SU-DHL-6 (cell line): ENCODE measurements around the gene SLC27A4.

Source experiments
- H2AFZ ChIP-seq: fragments of 200-600 bp; sonication (generic); 2 replicates; pipeline ENCODE4 v1.6.1; 2014; ENCODE audit warnings: low read depth, mild to moderate bottlenecking, moderate library complexity, mixed read lengths, antibody characterized with exemption, low read length; ENCODE audit not compliant: severe bottlenecking
- H3F3A ChIP-seq: fragments of 200-600 bp; shearing (Covaris generic); 2 replicates; pipeline ENCODE4 v1.6.0; 2016; ENCODE audit warnings: antibody characterized with exemption, mild to moderate bottlenecking; ENCODE audit not compliant: insufficient read depth
- H3K27ac ChIP-seq: fragments of 200-600 bp; sonication (generic); 2 replicates; pipeline ENCODE4 v1.5.1; 2016; ENCODE audit warnings: low read depth, mild to moderate bottlenecking, low read length, moderate library complexity, mixed read lengths
- H3K27me3 ChIP-seq: fragments of 200-600 bp; sonication (generic), shearing (Covaris generic); 2 replicates; pipeline ENCODE4 v1.6.0; 2014; ENCODE audit warnings: mild to moderate bottlenecking, low read length
- H3K36me3 ChIP-seq: fragments of 200-600 bp; sonication (generic); 2 replicates; pipeline ENCODE4 v1.6.1; 2014; ENCODE audit warnings: mild to moderate bottlenecking, low read length, mixed read lengths
- H3K4me2 ChIP-seq: fragments of 300-600, 200-600 bp; shearing (Covaris generic), sonication (generic); 2 replicates; pipeline ENCODE4 v1.6.0; 2014; ENCODE audit warnings: low read length, low read depth, mild to moderate bottlenecking; ENCODE audit not compliant: poor library complexity, severe bottlenecking
- H3K4me3 ChIP-seq: fragments of 200-600 bp; sonication (generic); 2 replicates; pipeline ENCODE4 v1.5.1; 2014; ENCODE audit warnings: antibody characterized with exemption, low read length, mild to moderate bottlenecking, mixed read lengths; ENCODE audit not compliant: insufficient read depth, poor library complexity, severe bottlenecking
- H3K79me2 ChIP-seq: fragments of 200-600 bp; sonication (generic); 2 replicates; pipeline ENCODE4 v1.6.1; 2014; ENCODE audit warnings: mild to moderate bottlenecking, low read length, moderate library complexity; ENCODE audit not compliant: insufficient read depth
- H3K9ac ChIP-seq: fragments of 200-600 bp; sonication (generic); 2 replicates; pipeline ENCODE4 v1.7.0; 2014; ENCODE audit warnings: mild to moderate bottlenecking, low read length
- H3K9me2 ChIP-seq: fragments of 200-600 bp; sonication (generic); replicated peaks from 2 replicates; pipeline ENCODE4 v1.6.1; 2014; ENCODE audit warnings: low read length; ENCODE audit not compliant: insufficient read depth
- H3K9me3 ChIP-seq: fragments of 200-600 bp; sonication (generic); 2 replicates; pipeline ENCODE4 v1.6.1; 2014; ENCODE audit warnings: low read length, mixed read lengths; ENCODE audit not compliant: insufficient read depth
- H4K20me1 ChIP-seq: fragments of 200-600 bp; sonication (generic); 2 replicates; pipeline ENCODE4 v1.6.1; 2014; ENCODE audit warnings: low read depth, mild to moderate bottlenecking, antibody characterized with exemption, low read length, moderate library complexity, mixed read lengths
- EZH2phosphoT487 ChIP-seq: fragments of 200-600 bp; sonication (generic), shearing (Covaris generic); conservative IDR thresholded peaks from 2 replicates; pipeline ENCODE4 v1.6.1; 2018; ENCODE audit warnings: mild to moderate bottlenecking, antibody characterized with exemption, low read length, moderate library complexity, mixed read lengths
- TF ChIP-seq, protein P1 (sequence below): fragments of 200-600 bp; sonication (generic); IDR thresholded peaks from one replicate; pipeline ENCODE4 v1.5.1; 2017; ENCODE audit warnings: antibody characterized with exemption, mild to moderate bottlenecking, low read length, moderate library complexity; ENCODE audit not compliant: insufficient read depth, poor library complexity, severe bottlenecking

SLC27A4 gene

DNA sequence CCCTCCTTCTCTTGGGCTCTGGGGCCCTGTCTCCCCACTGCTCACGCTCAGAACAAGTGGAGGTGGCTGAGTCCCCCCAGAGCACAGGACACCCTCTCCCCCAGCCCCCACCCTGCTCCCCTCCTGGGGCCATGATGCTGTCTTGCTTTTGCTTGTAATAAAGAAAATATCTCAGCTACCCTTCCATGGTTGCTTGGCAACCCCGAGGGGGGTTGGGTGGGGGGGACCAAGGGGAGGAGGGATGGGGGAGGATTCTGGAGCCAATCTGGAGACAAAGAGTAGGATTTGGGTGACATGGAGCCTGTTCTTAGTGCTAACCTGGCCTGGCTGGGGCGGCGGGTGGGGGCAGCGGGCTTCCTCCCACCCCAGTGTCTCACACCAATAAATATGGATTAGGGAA is 64.2 kb downstream of the SLC27A4 start:
- H3K9me3 ChIP-seq = no peaks in the 10 kb centered on the region
- no peak overlapping the region for H3K4me3 ChIP-seq
- no peak overlapping the region for H3K27ac ChIP-seq
- H3K27me3 ChIP-seq = no peaks in the 10 kb centered on the region
- no peaks in the 10 kb centered on the region for H3K36me3 ChIP-seq
- H4K20me1 ChIP-seq = no peaks in the 10 kb centered on the region
- H2AFZ ChIP-seq = no peak overlapping the region
- TF ChIP-seq, protein P1, sequence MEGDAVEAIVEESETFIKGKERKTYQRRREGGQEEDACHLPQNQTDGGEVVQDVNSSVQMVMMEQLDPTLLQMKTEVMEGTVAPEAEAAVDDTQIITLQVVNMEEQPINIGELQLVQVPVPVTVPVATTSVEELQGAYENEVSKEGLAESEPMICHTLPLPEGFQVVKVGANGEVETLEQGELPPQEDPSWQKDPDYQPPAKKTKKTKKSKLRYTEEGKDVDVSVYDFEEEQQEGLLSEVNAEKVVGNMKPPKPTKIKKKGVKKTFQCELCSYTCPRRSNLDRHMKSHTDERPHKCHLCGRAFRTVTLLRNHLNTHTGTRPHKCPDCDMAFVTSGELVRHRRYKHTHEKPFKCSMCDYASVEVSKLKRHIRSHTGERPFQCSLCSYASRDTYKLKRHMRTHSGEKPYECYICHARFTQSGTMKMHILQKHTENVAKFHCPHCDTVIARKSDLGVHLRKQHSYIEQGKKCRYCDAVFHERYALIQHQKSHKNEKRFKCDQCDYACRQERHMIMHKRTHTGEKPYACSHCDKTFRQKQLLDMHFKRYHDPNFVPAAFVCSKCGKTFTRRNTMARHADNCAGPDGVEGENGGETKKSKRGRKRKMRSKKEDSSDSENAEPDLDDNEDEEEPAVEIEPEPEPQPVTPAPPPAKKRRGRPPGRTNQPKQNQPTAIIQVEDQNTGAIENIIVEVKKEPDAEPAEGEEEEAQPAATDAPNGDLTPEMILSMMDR = no peak
- no peak for TF ChIP-seq EZH2phosphoT487
- H3K4me2 ChIP-seq = no peak overlapping the region
- H3K79me2 ChIP-seq = no peaks in the 10 kb centered on the region
- H3K9ac ChIP-seq = no peak overlapping the region
- H3K9me2 ChIP-seq = no peaks in the 10 kb centered on the region
- no peaks in the 10 kb centered on the region for H3F3A ChIP-seq

- H3F3A ChIP-seq = no peaks in the 10 kb centered on the region
- H3K27me3 ChIP-seq = no peaks in the 10 kb centered on the region
- no peaks in the 10 kb centered on the region for H3K9me2 ChIP-seq
- no peaks in the 10 kb centered on the region for H4K20me1 ChIP-seq
- no peak overlapping the region for H3K9ac ChIP-seq
- H3K4me3 ChIP-seq = no peak overlapping the region
- no peaks in the 10 kb centered on the region for H3K9me3 ChIP-seq
- no peak overlapping the region for H2AFZ ChIP-seq
- no peaks in the 10 kb centered on the region for H3K79me2 ChIP-seq
- TF ChIP-seq, protein P1 = no peak
- TF ChIP-seq EZH2phosphoT487 = no peak
- no peak overlapping the region for H3K4me2 ChIP-seq
- no peaks in the 10 kb centered on the region for H3K36me3 ChIP-seq
- no peak overlapping the region for H3K27ac ChIP-seq
Observed at GRCh38 chr9:128405077-128405779, 64.9 kb downstream of the SLC27A4 start.

- H3K4me2 ChIP-seq = no peak overlapping the region
- H3K27me3 ChIP-seq = no peaks in the 10 kb centered on the region
- no peaks in the 10 kb centered on the region for H3K9me3 ChIP-seq
- no peak overlapping the region for H2AFZ ChIP-seq
- TF ChIP-seq EZH2phosphoT487 = no peak
- TF ChIP-seq, protein P1 = no peak
- H3K4me3 ChIP-seq = no peak overlapping the region
- H4K20me1 ChIP-seq = no peaks in the 10 kb centered on the region
- H3K79me2 ChIP-seq = no peaks in the 10 kb centered on the region
- H3K27ac ChIP-seq = no peak overlapping the region
- H3K9ac ChIP-seq = no peak overlapping the region
- H3K9me2 ChIP-seq = no peaks in the 10 kb centered on the region
- H3K36me3 ChIP-seq = no peaks in the 10 kb centered on the region
- H3F3A ChIP-seq = no peaks in the 10 kb centered on the region
Observed at GRCh38 chr9:128405780-128406171, 65.4 kb downstream of the SLC27A4 start.
